Suprapubic skin (tissue), 3 donors: Measurements from ENCODE around the gene TMA7B.

ENCODE experiments used
- POLR2A ChIP-seq, 2 donors: fragments of 450-650 bp; IDR thresholded peaks; one replicate each; pipeline ENCODE4 v1.6.1; 2017; ENCODE audit warnings: antibody characterized with exemption in 2 of 2, mild to moderate bottlenecking in 2 of 2, moderate library complexity in 2 of 2
- TF ChIP-seq, protein P1 (sequence below), 2 donors: fragments of 200-600 bp in 1 of 2; fragments of 450-650 bp in 1 of 2; sonication (generic) in 1 of 2; IDR thresholded peaks; one replicate each; pipeline ENCODE4 v1.5.1; 2016 to 2019; ENCODE audit warnings: antibody characterized with exemption in 2 of 2, mild to moderate bottlenecking in 1 of 2, moderate library complexity in 1 of 2

DNA sequence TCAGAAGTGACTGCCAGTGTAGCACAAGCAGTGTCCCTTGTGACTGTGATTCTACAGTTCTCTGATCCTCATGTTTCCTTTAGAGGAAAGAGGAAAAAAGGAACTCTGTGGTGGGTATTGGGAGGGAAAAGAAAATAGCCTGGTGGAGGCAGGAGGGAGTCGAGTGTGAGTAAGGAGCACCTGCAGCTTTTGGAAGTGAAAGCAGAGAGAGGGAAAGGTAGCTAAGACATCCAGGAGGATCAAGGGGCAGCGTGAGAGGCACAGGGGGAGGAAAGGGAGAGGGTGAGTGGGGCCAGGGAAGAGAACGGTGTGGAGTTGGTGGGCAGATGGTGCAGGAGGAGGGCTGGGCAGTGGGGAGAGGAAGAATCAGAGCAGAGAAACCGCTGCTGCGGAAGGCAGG is 12.4 kb downstream of the TMA7B start:
- TF ChIP-seq, protein P1, sequence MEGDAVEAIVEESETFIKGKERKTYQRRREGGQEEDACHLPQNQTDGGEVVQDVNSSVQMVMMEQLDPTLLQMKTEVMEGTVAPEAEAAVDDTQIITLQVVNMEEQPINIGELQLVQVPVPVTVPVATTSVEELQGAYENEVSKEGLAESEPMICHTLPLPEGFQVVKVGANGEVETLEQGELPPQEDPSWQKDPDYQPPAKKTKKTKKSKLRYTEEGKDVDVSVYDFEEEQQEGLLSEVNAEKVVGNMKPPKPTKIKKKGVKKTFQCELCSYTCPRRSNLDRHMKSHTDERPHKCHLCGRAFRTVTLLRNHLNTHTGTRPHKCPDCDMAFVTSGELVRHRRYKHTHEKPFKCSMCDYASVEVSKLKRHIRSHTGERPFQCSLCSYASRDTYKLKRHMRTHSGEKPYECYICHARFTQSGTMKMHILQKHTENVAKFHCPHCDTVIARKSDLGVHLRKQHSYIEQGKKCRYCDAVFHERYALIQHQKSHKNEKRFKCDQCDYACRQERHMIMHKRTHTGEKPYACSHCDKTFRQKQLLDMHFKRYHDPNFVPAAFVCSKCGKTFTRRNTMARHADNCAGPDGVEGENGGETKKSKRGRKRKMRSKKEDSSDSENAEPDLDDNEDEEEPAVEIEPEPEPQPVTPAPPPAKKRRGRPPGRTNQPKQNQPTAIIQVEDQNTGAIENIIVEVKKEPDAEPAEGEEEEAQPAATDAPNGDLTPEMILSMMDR (IDR thresholded peaks at IDR 0.05) = no peak
- no peak for TF ChIP-seq POLR2A (IDR thresholded peaks at IDR 0.05)
